Forelimb muscle (tissue), 1 donor: ENCODE results near the gene MFN2. TPM values are rescaled to one million over a fixed set of nuclear protein-coding genes. Genes with fewer than 3 reads are reported as not detected.
"Not testable (repeated sequence)": the region's sequence is repeated elsewhere in the genome, so short reads cannot be mapped to it uniquely, and the experiment has no call there.

Source experiments
- DNase-seq: peaks from one replicate; pipeline ENCODE4 v3.0.0-alpha.2; 2013; ENCODE audit warnings: low read depth
- polyA plus RNA-seq: library from polyadenylated mRNA; unstranded; fragments of 120-200 nt; gene quantifications from one replicate; pipeline ENCODE4 v1.2.1, GENCODE V29; 2013; ENCODE audit not compliant: insufficient read length

The MFN2 gene
- polyA plus RNA-seq, 1 donor, result 74.4 TPM

GRCh38 chr1:11998636-11999035 is 18.4 kb downstream of the MFN2 start:
- DNase-seq, result no peak

GRCh38 chr1:11999236-11999635 is 19.0 kb downstream of the MFN2 start:
- no peak for DNase-seq

- DNase-seq, result no peak
Observed at GRCh38 chr1:12001249-12001917, 21.1 kb downstream of the MFN2 start.

- DNase-seq, result no peak
Observed at GRCh38 chr1:12001996-12002493, 21.8 kb downstream of the MFN2 start.

- no peak for DNase-seq
Observed at GRCh38 chr1:12003762-12004161, 23.5 kb downstream of the MFN2 start.

- no peak for DNase-seq
Observed at GRCh38 chr1:12005488-12006166, 25.4 kb downstream of the MFN2 start.

- DNase-seq, result no peak
Observed at GRCh38 chr1:12006167-12006921, 26.1 kb downstream of the MFN2 start.

GRCh38 chr1:12007204-12007603 is 27.0 kb downstream of the MFN2 start:
- DNase-seq, result no peak

GRCh38 chr1:12008355-12008754 is 28.1 kb downstream of the MFN2 start:
- not testable (repeated sequence) for DNase-seq

- DNase-seq, result no peak
Observed at GRCh38 chr1:12009318-12009947, 29.2 kb downstream of the MFN2 start.

- no peak for DNase-seq
Observed at GRCh38 chr1:12010746-12011570, 30.7 kb downstream of the MFN2 start.

- DNase-seq, result no peak
Observed at GRCh38 chr1:12011998-12012397, 31.8 kb downstream of the MFN2 start.

- DNase-seq, result no peak
Observed at GRCh38 chr1:12012560-12013316, 32.5 kb downstream of the MFN2 start.

- no peak for DNase-seq
Observed at GRCh38 chr1:12014141-12014991, 34.1 kb downstream of the MFN2 start.

GRCh38 chr1:12015001-12015491 is 34.8 kb downstream of the MFN2 start:
- no peak for DNase-seq

GRCh38 chr1:12015499-12015898 is 35.3 kb downstream of the MFN2 start:
- DNase-seq, result no peak

- no peak for DNase-seq
Observed at GRCh38 chr1:12016182-12016581, 35.9 kb downstream of the MFN2 start.

GRCh38 chr1:12019858-12020509 is 39.7 kb downstream of the MFN2 start:
- no peak for DNase-seq

GRCh38 chr1:12021616-12022015 is 41.4 kb downstream of the MFN2 start:
- no peak for DNase-seq
